Measurements from ENCODE around the gene PRPF18.

The PRPF18 gene

DNA sequence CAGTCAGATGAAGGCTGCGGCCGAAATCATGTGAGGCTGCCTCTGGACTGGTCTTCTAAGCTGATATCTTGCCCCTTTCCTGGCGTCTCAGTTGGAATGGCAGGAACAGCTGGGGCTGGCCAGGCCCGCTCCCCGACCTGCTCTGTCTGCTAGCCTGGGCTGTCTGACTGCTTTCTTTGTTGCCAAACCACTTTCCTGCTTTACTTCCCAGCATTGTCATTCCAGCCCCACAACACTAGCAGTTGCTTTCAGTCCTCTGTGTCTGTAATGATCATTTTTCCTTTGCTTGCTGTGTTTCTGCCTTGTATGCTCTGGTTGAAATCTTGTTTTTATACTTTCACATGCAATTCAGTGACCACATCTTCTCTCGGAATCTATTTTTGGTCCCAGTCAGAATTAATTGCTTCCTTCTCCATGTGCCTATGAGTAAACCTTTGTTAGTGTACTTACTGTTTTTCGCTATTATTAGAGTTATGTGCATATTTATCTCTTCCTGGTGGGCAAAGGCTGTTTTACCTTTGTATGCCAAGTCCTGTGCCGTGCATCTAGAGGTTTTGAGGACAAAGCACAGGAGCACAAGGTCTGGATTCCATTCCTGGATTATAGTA, 21.6 kb downstream of the PRPF18 start:
- peak; percentile 59 for DNase-seq

DNA sequence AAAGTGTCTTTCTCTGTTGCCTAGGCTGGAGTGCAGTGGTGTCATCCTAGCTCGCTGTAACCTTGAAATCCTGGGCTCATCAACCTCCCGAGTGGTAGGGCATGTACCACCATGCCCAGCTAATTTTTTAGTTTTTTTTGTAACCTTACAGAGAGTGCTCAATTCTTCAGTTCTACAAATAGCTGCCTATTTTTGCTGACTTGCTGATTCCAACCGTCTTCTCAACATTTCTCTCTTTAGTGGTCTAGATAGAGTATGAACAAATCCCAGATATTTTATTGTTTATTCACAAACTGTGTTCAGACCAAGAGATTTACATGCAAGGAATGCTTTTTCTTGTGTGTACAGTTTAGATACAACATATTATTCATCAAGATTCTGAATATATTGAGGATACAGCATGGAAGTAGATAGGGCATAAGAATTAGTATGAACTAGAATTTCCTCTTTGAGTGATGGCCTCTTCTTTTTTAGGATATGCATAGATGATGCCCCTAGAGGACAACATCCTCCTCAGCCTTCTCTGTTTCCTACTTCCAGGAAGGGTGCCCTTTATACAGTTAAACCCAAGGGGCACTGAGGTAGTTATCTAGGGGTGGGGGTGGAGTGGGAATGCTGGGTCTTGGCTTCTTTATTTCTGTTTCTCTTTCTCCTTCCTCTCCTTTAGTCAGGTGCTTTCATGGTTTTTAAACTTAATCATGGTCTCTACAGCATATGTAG, 26.0 kb downstream of the PRPF18 start:
- no peak for DNase-seq

- DNase-seq, result no peak
Measured at GRCh38 chr10:13613519-13613918, 26.8 kb downstream of the PRPF18 start.

DNA sequence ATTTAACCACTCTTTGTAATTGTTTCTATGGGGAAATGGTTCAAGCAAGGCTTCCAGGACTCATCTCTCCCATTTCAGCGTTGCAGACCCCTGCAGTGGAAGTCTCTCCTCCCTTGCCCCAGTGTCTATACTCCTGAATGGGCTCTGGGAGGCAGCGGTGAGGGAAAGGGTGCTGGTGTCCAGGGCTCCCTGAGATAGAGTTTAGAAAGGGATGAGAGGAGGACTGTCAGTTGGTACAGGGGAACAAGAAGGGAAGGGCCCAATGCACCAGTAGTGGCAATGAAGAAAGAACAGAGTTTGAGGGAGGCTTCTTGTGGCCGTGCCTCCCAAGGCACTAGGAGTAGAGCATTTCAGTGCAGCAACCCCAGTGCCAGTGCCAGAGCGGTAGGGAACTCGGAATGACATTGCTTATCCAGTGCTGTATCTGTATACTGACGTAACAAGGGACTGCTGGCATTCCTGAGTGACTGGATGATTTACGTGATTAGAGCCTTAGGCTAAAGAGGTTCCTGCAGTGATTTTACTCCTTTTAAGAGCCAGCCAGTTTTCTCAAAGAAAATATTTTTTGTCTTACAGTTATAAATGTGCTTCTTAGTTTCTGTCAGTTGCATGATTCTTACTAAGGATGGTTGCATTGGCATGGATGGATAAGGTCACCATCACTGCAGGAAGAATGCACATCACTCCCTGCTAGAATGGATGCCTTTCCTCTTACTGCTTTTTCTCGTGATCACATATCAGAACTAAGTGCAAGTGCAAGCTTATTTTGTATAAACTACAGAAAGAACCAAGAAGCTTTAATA, 28.0 kb downstream of the PRPF18 start:
- no peak for DNase-seq

DNA sequence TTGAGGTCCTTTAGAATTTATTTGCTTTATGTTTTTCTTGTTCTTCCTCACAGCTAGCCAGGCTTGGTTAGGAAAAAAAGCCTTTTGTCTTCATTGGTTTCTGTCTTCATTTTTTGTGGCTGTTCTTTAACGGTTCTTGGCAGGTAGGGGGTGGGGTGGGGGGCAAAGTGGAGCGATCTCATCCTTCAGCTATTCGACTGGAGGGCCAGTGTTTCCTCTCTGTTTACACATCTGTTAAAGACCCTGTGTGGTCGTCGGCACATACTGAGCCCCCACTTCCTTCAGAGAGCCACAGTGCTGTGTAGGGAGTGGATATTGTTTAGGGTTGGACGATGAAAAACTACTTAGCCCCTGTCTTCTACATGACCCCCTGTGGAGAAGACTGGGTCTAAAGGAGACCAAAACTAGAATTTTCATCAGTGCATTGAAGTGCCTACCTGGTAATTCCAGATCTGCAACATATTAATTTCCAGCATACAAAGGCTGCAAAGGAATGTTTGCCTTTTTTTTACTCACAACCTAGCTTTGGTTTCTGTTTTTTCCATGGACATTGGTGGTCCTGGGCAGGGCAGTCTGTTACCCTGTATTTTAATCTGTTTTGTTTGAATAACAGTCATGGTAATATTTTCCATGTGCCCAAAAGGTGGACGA, 29.0 kb downstream of the PRPF18 start:
- DNase-seq, result no peak

- DNase-seq, result no peak
Measured at GRCh38 chr10:13617116-13617515, 30.4 kb downstream of the PRPF18 start.

- DNase-seq, result no peak
Measured at GRCh38 chr10:13621931-13622330, 35.2 kb downstream of the PRPF18 start.

- no peak for DNase-seq
Measured at GRCh38 chr10:13624630-13625029, 37.9 kb downstream of the PRPF18 start.

DNA sequence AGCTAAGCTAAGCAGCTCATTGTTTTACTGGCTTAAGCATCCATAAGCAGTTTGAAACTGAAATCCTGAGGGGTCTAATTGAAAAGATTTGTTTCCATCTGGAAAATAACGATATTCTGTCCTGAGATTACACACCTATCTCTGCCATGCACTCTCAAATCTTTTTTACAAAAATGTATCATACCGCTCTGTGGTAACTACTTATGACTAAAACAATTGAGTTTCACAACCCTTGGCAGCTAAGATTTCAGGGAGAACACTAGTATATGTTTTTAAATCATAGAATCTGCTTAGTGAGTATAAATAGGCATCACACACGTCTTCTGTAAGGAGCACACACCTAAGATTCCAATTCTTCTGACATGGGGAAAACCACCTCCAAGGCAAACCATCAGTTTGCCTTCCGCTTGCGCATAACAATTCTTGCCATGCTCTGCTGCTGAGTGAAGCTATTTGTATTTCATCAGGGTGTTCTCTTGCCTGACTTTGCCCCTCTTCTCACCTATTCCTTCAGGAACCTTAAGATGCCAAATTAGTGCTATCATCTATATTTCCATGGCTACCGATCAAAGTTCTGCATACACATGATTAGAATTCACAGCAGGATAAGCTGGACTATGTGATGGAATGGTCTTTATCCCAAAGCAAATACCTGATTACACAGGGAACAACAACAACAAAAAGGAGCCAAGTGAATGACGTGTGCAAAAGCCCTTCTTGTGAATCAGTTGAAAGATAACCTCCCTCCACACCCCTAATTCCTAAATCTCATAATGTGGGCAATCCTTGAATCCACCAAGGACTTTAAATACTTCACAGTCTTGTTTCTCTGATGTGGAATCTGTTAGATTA, 40.9 kb downstream of the PRPF18 start:
- DNase-seq, result no peak

GRCh38 chr10:13628661-13629060, 41.9 kb downstream of the PRPF18 start:
- DNase-seq, result no peak

DNA sequence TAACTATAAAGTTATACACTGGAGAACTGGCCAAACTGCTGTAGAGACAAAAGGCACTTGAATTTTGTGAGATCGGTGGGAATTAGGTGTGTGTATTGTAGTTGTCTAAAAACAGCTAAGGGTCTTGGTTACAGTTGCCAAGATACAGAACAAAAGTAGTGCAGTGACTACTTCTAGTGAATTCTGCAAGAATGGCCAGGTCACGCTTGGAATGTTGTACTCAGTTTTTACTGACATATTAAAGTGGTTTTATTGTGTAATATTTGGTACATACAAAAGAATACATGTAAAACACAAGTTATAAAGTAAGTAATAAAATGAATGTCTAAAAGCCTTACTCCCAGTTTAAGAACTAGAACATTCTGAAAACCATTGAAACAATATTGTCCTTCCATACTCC, 42.4 kb downstream of the PRPF18 start:
- no peak for DNase-seq

DNA sequence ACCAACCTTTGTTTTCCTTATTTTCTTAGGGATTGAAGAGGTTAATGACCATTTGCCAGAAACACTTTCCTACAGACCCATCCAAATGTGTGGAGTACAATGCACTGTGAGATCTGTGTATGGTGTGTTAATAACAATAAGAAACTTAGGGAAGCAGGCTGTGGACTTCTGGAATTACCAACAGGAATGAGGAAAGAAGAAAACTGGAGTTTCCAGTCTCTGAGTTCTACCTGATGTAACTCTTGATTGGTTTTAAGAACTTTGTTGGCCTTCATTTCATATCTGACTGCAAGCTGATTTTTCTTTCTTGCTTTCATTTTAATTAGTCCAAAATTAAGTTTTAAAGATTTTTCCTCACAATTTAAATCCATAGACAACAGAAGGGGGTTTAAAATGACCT, 43.5 kb downstream of the PRPF18 start:
- no peak for DNase-seq

DNA sequence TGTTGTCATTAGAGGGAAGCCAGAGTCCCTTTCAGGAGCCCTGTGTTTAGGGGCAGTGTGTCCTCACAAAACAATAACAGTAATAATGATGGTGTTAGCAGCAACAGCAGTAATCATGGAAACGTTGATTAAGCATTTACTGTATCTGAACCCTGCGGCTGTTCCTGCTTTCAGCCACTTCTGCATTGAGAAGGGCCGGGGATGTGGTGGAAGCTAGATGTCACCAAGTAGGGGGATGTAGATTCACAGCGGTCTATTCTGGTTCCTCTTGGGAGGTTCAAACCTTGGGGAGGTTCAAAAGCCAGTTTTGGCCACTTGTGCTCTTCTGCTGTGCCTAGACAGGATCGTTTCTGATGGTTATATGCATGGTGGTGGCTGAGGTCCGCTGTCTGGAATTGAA, 44.8 kb downstream of the PRPF18 start:
- no peak for DNase-seq

GRCh38 chr10:13632440-13632839, 45.7 kb downstream of the PRPF18 start:
- no peak for DNase-seq

GRCh38 chr10:13632884-13633440, 46.2 kb downstream of the PRPF18 start:
- DNase-seq, result no peak

DNA sequence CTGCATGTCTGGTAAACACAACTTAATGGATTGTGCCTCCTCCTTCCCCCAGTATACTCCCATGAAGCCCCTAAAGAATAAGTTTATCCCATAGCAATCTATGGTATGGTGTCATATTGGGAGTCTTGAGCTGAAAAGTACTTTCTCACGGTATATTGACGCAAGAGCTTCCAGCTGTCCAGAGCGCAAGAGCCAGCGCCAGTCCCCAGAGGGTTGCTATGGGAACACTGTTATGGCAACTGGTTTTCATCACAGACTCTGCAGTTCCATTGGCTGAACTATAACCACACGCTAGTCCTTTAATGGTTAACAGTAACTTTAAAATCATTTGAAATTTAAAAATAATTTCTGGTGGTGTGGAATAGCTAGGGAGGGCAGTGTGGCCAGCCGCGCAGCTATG, 46.9 kb downstream of the PRPF18 start:
- DNase-seq, result peak; percentile 88

- DNase-seq, result peak; percentile 51
Measured at GRCh38 chr10:13634207-13634606, 47.4 kb downstream of the PRPF18 start.

GRCh38 chr10:13636776-13637175, 50.0 kb downstream of the PRPF18 start:
- DNase-seq, result no peak

GRCh38 chr10:13637303-13637856, 50.6 kb downstream of the PRPF18 start:
- no peak for DNase-seq

DNA sequence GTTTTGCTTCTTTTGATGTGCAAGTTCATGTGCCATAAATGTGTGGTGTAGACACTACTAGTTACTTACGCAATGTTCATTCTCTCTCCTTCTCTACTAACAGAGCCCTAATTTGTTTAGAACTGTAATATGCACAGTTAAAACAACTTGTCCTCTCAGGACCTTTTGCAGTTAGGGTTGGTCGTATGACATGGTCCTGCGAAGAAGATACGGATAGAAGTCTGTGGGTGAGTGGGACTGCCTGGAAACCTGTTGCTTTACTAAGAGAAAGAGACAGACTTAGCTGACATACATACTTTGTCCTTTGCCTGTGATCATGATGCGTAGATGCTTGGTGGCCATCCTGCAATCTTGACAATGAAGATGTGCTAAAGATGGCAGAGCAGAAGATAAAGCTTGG, 51.1 kb downstream of the PRPF18 start:
- no peak for DNase-seq

- no peak for DNase-seq
Measured at GRCh38 chr10:13642293-13642692, 55.5 kb downstream of the PRPF18 start.

- no peak for DNase-seq
Measured at GRCh38 chr10:13643016-13643415, 56.3 kb downstream of the PRPF18 start.

Data from left hindlimb (tissue), 1 donor.